ENCODE results near the gene DOCK3.
"Not testable (repeated sequence)": the region's sequence is repeated elsewhere in the genome, so short reads cannot be mapped to it uniquely, and the experiment has no call there.

Gene DOCK3

GRCh38 chr3:51100536-51100851 lies 425.8 kb downstream of the DOCK3 start:
- TF ChIP-seq JUND (IDR thresholded peaks at IDR 0.05; ENCODE audit: low read depth), result no peak
- in situ Hi-C loops (cut with HindIII; ENCODE audit: low pct_unique_long_range_greater_than_20kb, low sequenced_read_pairs), result no loop called here
- DNase-seq (ENCODE audit: low read depth in 1 of 2, low spot score in 1 of 2), result no peak

- in situ Hi-C loops (cut with HindIII; ENCODE audit: low pct_unique_long_range_greater_than_20kb, low sequenced_read_pairs), result no loop called here
- DNase-seq (ENCODE audit: low read depth in 1 of 2, low spot score in 1 of 2), result no peak
- no peak for TF ChIP-seq JUND (IDR thresholded peaks at IDR 0.05; ENCODE audit: low read depth)
Observed at GRCh38 chr3:51102396-51102795, 427.7 kb downstream of the DOCK3 start.

- in situ Hi-C loops (cut with HindIII; ENCODE audit: low pct_unique_long_range_greater_than_20kb, low sequenced_read_pairs), result no loop called here
- DNase-seq (ENCODE audit: low read depth in 1 of 2, low spot score in 1 of 2), result no peak
- TF ChIP-seq JUND (IDR thresholded peaks at IDR 0.05; ENCODE audit: low read depth), result no peak
Observed at GRCh38 chr3:51106242-51106876, 431.6 kb downstream of the DOCK3 start.

- in situ Hi-C loops (cut with HindIII; ENCODE audit: low pct_unique_long_range_greater_than_20kb, low sequenced_read_pairs), result no loop called here
- no peak for DNase-seq (ENCODE audit: low read depth in 1 of 2, low spot score in 1 of 2)
- no peak for TF ChIP-seq JUND (IDR thresholded peaks at IDR 0.05; ENCODE audit: low read depth)
Observed at GRCh38 chr3:51110586-51110985, 435.9 kb downstream of the DOCK3 start.

- no peak for TF ChIP-seq JUND (IDR thresholded peaks at IDR 0.05; ENCODE audit: low read depth)
Observed at GRCh38 chr3:51122944-51123343, 448.2 kb downstream of the DOCK3 start.

GRCh38 chr3:51123531-51123930 lies 448.8 kb downstream of the DOCK3 start:
- no peak for TF ChIP-seq JUND (IDR thresholded peaks at IDR 0.05; ENCODE audit: low read depth)
- in situ Hi-C loops (cut with HindIII; ENCODE audit: low pct_unique_long_range_greater_than_20kb, low sequenced_read_pairs), result no loop called here

More at GRCh38 chr3:51122944-51123343, 448.2 kb downstream of the DOCK3 start:
- no peak for DNase-seq (ENCODE audit: low read depth in 1 of 2, low spot score in 1 of 2)
- in situ Hi-C loops (cut with HindIII; ENCODE audit: low pct_unique_long_range_greater_than_20kb, low sequenced_read_pairs), result no loop called here

GRCh38 chr3:51131607-51132006 lies 456.9 kb downstream of the DOCK3 start:
- DNase-seq (ENCODE audit: low read depth in 1 of 2, low spot score in 1 of 2); in situ Hi-C loops (cut with HindIII; ENCODE audit: low pct_unique_long_range_greater_than_20kb, low sequenced_read_pairs): not testable (repeated sequence)

More at GRCh38 chr3:51123531-51123930, 448.8 kb downstream of the DOCK3 start:
- no peak for DNase-seq (ENCODE audit: low read depth in 1 of 2, low spot score in 1 of 2)

- TF ChIP-seq JUND (IDR thresholded peaks at IDR 0.05; ENCODE audit: low read depth), result no peak
- in situ Hi-C loops (cut with HindIII; ENCODE audit: low pct_unique_long_range_greater_than_20kb, low sequenced_read_pairs), result no loop called here
- no peak for DNase-seq (ENCODE audit: low read depth in 1 of 2, low spot score in 1 of 2)
Observed at GRCh38 chr3:51137715-51138114, 463.0 kb downstream of the DOCK3 start.

GRCh38 chr3:51139616-51140015 lies 464.9 kb downstream of the DOCK3 start:
- no peak for TF ChIP-seq JUND (IDR thresholded peaks at IDR 0.05; ENCODE audit: low read depth)
- in situ Hi-C loops (cut with HindIII; ENCODE audit: low pct_unique_long_range_greater_than_20kb, low sequenced_read_pairs), result no loop called here
- no peak for DNase-seq (ENCODE audit: low read depth in 1 of 2, low spot score in 1 of 2)

- in situ Hi-C loops (cut with HindIII; ENCODE audit: low pct_unique_long_range_greater_than_20kb, low sequenced_read_pairs), result no loop called here
- TF ChIP-seq JUND (IDR thresholded peaks at IDR 0.05; ENCODE audit: low read depth), result no peak
- no peak for DNase-seq (ENCODE audit: low read depth in 1 of 2, low spot score in 1 of 2)
Observed at GRCh38 chr3:51141573-51141972, 466.8 kb downstream of the DOCK3 start.

- in situ Hi-C loops (cut with HindIII; ENCODE audit: low pct_unique_long_range_greater_than_20kb, low sequenced_read_pairs), result no loop called here
- no peak for DNase-seq (ENCODE audit: low read depth in 1 of 2, low spot score in 1 of 2)
- TF ChIP-seq JUND (IDR thresholded peaks at IDR 0.05; ENCODE audit: low read depth), result no peak
Observed at GRCh38 chr3:51145811-51146585, 471.3 kb downstream of the DOCK3 start.

GRCh38 chr3:51146781-51147180 lies 472.1 kb downstream of the DOCK3 start:
- DNase-seq (ENCODE audit: low read depth in 1 of 2, low spot score in 1 of 2), result no peak
- in situ Hi-C loops (cut with HindIII; ENCODE audit: low pct_unique_long_range_greater_than_20kb, low sequenced_read_pairs), result no loop called here
- TF ChIP-seq JUND (IDR thresholded peaks at IDR 0.05; ENCODE audit: low read depth), result no peak

GRCh38 chr3:51156147-51156546 lies 481.4 kb downstream of the DOCK3 start:
- DNase-seq (ENCODE audit: low read depth in 1 of 2, low spot score in 1 of 2), result no peak
- in situ Hi-C loops (cut with HindIII; ENCODE audit: low pct_unique_long_range_greater_than_20kb, low sequenced_read_pairs), result no loop called here
- no peak for TF ChIP-seq JUND (IDR thresholded peaks at IDR 0.05; ENCODE audit: low read depth)
